ENCODE data around the gene AICDA.

- TF ChIP-seq RAD21 (IDR thresholded peaks at IDR 0.05) (no peak), CTCF (IDR thresholded peaks at IDR 0.05; ENCODE audit: low read depth, low read length, missing input control) (no peak), REST (IDR thresholded peaks at IDR 0.05) (no peak), ATF3 (IDR thresholded peaks at IDR 0.05) (no peak), EGR1 (IDR thresholded peaks at IDR 0.05; ENCODE audit: low read depth in 2 of 2) (no peak), YY1 (IDR thresholded peaks at IDR 0.05) (no peak), JUND (IDR thresholded peaks at IDR 0.05) (no peak)
- TF ChIP-seq, protein P1, sequence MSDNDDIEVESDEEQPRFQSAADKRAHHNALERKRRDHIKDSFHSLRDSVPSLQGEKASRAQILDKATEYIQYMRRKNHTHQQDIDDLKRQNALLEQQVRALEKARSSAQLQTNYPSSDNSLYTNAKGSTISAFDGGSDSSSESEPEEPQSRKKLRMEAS (IDR thresholded peaks at IDR 0.05): no peak
These were observed 16.1 kb upstream of the AICDA start for GRCh38 chr12:8628731-8629130.
